SU-DHL-6 (cell line): ENCODE data around the gene PRKAG3.
"Not testable (repeated sequence)": the region's sequence is repeated elsewhere in the genome, so short reads cannot be mapped to it uniquely, and the experiment has no call there.

ENCODE experiments used
- CTCF ChIP-seq: fragments of 200-600 bp; sonication (generic); IDR thresholded peaks from one replicate; pipeline ENCODE4 v1.5.1; 2017; ENCODE audit warnings: antibody characterized with exemption, mild to moderate bottlenecking, low read length, moderate library complexity; ENCODE audit not compliant: insufficient read depth, poor library complexity, severe bottlenecking
- EZH2phosphoT487 ChIP-seq: fragments of 200-600 bp; sonication (generic), shearing (Covaris generic); conservative IDR thresholded peaks from 2 replicates; pipeline ENCODE4 v1.6.1; 2018; ENCODE audit warnings: mild to moderate bottlenecking, antibody characterized with exemption, low read length, moderate library complexity, mixed read lengths

DNA sequence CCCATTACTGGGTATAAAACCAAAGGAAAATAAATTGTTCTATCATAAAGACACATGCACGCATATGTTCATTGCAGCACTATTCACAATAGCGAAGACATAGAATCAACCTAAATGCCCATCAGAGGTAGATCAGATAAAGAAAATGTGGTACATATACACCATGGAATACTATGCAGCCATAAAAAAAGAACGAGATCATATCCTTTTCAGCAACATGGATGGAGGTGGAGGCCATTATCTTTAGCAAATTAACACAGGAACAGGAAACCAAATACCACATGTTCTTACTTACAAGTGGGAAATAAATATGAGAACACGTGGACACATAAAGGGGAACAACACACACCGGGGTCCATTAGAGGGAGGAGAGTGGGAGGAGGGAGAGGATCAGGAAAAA, 12.7 kb upstream of the PRKAG3 start:
- not testable (repeated sequence) for TF ChIP-seq CTCF, EZH2phosphoT487
